Effector CD8-positive, alpha-beta T cell (primary cell): ENCODE measurements around the gene AARS2.
"Not testable (repeated sequence)": the region's sequence is repeated elsewhere in the genome, so short reads cannot be mapped to it uniquely, and the experiment has no call there.

Source experiments
- DNase-seq: peaks from one replicate; lab custom pipeline; 2025; lab: John Stamatoyannopoulos, UW

AARS2 gene

GRCh38 chr6:44329858-44330257, 16.7 kb upstream of the AARS2 start:
- DNase-seq = no peak

GRCh38 chr6:44328203-44328602, 15.1 kb upstream of the AARS2 start:
- not testable (repeated sequence) for DNase-seq

GRCh38 chr6:44327760-44328159, 14.6 kb upstream of the AARS2 start:
- DNase-seq = no peak

- DNase-seq = no peak
Measured at GRCh38 chr6:44327096-44327495, 13.9 kb upstream of the AARS2 start.

GRCh38 chr6:44321210-44321609, 8.1 kb upstream of the AARS2 start:
- DNase-seq = no peak

DNA sequence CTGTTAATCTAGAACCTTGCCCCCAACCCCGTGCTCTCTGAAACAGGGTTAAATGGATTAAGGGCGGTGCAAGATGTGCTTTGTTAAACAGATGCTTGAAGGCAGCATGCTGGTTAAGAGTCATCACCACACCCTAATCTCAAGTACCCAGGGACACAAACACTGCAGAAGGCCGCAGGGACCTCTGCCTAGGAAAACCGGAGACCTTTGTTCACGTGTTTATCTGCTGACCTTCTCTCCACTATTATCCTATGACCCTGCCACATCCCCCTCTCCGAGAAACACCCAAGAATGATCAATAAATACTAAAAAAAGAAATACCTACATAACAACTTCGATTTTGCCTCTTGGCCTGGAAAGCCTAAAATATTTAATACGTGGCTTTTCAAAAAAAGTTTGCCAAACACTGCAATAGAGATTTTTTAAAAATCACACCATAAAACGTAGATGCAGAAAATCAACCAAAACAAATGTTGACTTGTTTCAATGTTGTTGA, 4.0 kb upstream of the AARS2 start:
- not testable (repeated sequence) for DNase-seq

DNA sequence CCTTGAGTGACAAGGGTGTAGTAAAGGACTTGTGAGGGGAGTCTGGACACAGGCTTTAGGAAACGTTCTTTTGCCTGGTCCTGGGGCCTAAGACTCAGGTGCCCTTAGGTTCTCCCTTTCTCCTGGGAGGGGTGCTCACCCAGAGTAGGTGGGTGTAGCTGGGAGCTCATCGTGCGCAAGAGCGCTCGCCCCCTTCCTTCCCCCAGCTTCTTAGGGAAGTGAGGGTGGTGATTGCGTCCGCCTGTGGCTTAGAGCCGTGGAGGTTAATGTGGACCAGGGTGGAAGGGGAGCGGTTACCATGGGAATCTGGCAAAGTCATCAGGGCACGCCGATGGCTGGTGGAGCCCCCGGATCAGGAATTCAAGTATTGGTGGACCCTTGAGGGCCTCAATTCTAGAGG, 3.3 kb upstream of the AARS2 start:
- DNase-seq = no peak

DNA sequence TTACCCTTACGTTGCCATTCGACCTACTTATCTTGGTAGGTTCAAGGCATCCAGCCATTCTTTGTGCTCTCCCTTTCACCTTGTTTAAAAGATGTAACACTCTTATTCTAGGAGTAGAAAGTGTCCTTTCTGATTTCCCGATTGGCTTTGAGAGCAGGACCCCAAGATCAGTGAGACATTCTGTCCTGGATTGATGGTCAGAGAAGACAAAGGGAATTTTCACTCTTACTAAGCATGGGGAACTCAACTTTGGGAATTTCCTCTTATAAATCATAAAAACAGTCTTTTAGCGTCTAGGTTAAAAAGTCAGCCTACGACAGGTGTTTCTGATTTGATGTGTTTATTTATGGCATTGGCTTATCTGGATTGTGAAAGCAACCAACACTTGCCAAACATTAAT, 2.8 kb upstream of the AARS2 start:
- no peak for DNase-seq

DNA sequence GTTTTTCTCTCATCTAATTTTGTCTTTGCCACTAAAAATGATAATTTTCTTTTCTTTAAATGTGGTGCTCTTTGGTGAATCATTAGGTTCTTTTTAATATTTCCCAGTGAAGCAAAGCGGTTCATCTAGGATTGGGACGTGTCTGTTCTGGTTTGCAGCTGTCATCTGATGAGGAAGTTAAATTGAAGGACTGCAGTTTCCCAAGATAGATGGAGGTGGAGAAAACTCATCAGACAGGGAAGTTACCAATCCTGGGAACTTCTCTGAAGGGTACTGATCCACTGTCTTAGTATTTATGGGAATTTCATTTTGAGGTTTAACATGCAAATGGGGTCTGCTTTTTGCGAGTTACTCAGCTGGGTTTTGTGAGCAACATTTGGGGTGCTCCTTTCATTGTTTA, 2.4 kb upstream of the AARS2 start:
- DNase-seq = no peak

DNA sequence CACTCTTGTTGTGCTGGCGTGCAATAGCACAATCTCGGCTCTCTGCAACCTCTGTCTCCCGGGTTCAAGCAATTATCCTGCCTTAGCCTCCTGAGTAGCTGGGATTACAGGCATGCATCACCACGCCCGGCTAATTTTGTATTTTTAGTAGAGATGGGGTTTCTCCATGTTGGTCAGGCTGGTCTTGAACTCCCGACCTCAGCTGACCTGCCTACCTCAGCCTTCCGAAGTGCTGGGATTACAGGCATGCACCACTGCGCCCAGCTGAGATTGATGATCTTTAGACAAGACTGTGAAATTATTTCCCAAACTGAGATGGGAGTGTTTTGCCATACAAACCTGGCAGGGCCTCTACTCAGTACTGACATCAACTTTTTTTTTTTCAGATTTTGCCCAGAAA, 1.5 kb upstream of the AARS2 start:
- DNase-seq = not testable (repeated sequence)

- no peak for DNase-seq
Measured at GRCh38 chr6:44311767-44312166, 1.4 kb downstream of the AARS2 start.

- no peak for DNase-seq
Measured at GRCh38 chr6:44311304-44311703, 1.8 kb downstream of the AARS2 start.

- no peak for DNase-seq
Measured at GRCh38 chr6:44310241-44310640, 2.9 kb downstream of the AARS2 start.

- DNase-seq = no peak
Measured at GRCh38 chr6:44309631-44310030, 3.5 kb downstream of the AARS2 start.

GRCh38 chr6:44309092-44309491, 4.1 kb downstream of the AARS2 start:
- DNase-seq = no peak

GRCh38 chr6:44307217-44307616, 5.9 kb downstream of the AARS2 start:
- no peak for DNase-seq

DNA sequence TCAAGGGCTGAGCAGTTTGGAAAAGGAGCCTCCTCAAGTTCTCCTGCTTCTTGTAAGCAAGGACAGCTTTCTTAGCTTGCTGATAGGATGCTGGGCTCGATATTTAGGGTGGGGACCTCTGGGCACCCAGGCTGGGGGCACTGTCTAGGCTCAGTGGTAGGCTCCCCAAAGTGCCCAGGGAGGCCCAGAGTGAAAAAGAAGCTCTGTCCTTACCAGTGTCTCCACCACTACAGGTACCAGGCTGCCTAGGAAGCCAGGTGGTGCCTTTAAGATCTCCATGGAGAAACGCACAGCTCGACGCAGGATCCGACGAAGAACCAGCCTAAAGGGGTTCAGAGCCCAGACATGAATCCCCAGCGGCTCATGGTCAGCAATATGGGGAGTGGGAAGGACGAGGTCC, 6.4 kb downstream of the AARS2 start:
- no peak for DNase-seq

- DNase-seq = no peak
Measured at GRCh38 chr6:44305200-44305725, 7.9 kb downstream of the AARS2 start.

GRCh38 chr6:44304282-44305199, 8.6 kb downstream of the AARS2 start:
- peak; percentile 9 for DNase-seq

DNA sequence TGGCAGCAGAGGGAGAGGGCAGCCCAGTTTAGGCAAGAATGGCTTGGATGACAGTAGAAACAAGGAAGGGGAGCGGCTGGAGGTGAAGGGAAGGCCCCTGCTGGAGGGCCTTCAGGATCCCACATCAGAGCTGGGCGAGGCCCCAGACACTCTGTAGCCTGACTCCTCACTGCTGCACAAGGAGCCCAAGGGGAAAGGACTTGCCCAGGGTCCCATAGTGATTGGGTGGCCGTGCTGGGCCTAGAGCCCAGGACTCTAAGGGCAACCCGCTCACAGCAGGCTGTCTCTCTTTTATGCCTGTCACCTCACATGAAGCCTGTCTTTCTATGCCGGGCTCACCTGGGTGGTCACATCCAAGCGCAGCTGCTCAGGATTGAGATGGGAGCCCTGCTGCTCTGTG, 9.3 kb downstream of the AARS2 start:
- no peak for DNase-seq

DNA sequence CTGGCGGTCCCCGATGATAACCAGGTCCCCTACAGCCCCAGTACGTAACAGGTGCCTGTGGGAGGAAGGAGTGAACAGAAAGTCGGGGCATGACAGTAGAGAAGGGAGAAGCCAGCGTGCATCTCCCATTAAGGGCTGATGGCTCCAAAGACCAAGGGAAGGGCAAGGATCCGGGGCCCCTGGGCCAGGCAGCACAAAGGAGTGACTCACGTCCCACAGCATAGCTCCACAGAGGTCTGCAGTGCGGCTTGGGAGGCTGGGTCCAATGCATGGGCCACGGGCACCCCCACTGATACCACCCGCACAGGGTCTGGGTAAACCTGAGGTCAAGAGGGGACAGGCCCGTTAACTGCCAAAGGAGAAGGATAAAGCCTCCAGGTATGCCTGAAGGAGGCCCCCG, 10.3 kb downstream of the AARS2 start:
- DNase-seq = no peak

- DNase-seq = no peak
Measured at GRCh38 chr6:44301782-44302564, 11.2 kb downstream of the AARS2 start.

GRCh38 chr6:44301106-44301505, 12.0 kb downstream of the AARS2 start:
- DNase-seq = no peak
